ENCODE data around the gene CRY2.
A peak's percentile ranks its signal among the peaks of the same experiment; 100 is the strongest.
"Not testable (repeated sequence)": the region's sequence is repeated elsewhere in the genome, so short reads cannot be mapped to it uniquely, and the experiment has no call there.

The CRY2 gene

DNA sequence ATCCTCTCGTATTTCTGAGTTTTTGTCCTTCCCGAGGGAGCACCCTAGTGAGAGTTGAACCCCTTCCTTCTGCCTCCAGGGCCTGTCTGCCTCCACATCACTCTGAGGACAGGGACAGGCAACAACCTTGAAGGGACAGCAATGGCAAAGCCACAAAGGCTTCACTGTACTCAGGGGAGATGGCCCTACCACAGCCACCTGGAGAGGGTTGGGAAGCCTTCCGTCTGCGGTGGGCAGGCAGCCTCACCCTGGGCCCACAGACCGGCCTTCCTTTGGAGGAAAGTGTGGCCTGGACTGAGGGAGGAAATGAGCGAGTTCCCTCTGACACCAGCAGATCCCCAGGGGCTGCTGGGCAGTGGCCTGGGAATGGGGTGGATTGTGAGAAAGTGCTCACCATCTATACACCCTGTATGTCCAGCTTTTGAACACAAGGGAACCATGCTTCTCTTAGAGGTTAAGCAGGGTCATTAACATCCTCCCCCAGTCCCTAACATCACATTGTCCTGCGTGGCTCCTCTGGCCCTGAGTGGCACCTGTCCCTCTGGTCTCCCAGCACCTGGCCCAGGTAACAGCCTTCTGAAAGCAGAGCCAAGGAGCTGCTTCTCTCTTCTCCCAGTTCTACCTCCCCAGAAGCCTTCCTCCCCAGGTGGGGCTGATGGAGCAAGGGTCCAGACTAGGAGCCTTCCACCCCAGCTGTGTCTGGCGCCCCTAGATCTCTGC lies 35.5 kb upstream of the CRY2 start:
- no peak for DNase-seq

DNA sequence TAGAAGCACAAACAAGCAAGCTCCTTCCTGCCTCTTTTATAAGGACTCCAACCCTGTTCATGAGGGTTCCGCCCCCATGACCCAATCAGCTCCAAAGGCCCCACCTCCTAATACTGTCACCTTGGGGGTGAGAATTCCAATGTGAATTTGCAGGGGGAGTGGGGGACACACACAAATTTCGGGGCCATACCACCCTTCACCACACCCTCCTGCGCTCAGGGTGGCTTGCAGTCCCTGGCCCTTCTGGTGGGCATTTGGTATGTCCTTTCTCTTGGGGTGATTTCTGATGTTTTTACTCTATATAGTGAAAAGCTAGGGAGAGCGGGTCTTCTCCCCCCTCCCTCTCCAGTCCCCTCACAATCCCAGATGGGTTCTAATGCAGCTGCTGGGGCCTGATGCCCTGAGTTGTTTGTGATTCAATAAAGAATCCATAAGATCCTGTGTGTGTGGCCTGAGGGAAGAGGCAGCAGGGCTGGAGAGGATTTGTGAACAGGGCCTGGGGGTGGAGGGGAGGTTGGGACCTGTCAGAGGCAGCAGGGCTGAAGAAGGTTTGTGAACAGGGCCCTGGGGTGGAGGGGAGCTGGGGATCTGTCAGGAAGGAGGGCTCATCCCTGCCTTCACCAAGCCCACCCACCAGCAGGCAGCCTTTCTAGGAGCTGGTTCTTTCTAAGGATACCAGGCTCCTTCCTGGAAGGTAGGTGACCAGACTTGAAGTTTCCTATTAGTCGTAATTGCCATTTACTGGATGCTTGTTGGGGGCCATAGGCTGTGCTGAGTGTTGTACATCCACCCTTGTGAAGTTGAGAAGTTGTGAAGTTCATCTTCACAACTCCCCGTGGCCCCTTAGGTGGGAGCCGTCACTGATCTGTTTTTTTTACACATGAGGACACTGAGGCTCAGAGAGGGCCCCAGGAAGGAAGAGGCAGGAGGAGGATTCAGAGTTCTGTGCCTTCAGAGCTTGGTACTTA lies 34.4 kb upstream of the CRY2 start:
- no peak for DNase-seq

DNA sequence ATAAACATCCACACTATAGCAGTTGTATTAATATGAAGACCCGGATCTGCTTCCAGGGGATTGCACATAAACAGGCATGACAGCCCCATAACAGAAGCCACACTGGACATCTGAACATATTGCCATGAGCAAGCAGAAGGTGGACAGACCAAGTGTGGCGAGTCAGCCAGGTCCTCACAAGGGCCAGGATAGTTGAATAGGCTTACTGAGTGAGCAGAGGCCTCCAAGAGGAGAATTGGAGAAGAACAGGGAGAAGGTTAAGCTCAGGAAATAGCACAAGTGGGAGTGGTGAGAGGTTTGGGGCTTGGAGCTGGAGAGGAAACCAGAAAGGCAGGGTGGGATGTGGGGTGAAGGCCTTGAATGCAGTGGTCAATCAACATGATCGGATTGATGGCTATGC lies 31.5 kb upstream of the CRY2 start:
- DNase-seq, result no peak

DNA sequence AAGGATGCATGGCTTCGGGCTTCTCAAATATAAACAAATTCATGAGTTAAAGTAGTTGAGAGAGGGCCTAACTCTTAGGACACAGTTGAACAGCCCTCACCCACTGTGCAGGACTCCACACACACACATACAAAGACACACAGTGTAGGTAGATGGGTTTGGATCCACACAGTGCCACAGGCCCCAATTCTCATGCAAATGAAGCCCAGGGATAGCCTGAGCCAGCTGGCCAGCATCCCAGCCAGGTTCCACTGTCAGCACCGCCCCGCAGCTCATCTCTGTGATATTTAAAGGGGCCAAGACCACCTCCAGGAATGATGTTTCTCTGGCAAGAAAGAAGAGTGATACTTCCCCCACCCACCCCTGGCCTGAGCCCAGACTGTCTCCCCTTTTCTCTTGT lies 30.7 kb upstream of the CRY2 start:
- DNase-seq, result no peak

DNA sequence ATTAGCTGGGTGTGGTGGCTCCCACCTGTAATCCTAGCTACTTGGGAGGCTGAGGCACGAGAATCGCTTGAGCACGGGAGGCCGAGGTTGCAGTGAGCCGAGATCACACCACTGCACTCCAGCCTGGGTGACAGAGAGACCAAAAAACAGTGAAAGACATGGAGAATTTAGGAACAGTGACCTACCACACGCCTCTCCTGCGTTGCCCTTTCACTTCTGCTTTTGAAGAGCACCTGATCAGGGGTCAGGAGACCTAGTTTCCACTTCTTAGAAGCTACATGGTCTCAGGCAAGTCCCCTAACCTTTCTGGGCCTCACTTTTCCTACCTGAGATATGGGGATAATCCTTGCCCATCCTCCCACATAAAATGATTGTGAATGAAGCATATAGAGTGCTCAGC lies 30.1 kb upstream of the CRY2 start:
- no peak for DNase-seq

DNA sequence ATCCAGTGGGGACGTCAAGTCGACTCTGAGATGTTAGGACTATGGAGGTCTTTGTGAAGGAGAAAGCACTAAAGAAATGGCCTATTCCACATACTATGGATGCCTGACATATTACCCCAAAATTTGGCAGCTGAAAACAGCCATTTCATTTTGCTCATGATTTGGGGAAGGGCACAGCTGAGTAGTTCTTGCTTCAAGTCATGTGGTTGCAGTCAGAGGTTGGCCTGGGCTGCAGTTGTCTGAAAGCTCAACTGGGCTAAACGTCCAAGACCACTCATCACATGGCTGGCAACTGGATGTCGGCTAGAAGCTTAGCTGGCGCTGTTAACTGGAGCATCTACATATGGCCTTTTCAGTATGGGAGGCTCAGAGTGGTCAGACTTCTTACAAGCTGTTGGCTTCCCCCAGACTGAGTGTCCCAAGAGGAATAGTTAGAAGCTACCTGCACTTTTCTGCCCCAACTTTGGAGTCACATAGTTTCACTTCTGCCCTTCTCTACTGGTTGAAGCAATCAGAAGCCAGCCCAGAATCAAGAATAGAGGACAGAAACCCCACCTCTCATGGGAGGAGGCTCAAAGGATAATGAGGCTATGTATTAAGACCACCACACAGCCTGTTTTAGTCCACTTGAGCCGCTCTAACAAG lies 28.2 kb upstream of the CRY2 start:
- no peak for DNase-seq

DNA sequence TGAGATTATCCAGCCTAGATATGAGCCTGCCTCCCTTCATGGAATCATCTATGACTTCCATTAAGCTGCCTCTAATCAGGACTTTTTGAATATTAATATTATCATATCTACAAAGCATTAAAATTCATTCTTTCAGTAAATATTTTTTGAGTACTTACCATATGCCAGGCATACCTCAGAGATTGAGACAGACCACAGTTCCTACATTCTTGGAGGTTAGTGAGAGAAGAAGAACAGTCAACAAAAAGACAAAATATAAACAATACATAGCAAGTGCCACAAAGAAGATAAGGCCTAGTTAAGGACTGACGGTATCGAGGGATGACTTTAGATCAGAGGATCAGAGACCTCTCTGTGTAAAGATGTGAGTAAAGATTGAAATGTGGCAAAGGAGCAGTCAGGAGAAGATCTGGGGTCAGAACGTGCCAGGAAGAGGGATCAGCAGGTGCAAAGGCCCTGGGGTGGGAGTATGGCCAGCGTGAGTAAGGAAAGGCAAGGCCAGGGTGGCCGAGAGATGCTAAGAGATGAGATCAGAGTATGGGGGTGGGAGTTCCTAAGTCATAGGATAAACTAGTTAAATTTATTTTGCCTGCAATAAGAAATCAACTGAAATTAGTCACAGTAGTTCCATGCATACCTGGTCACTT lies 26.9 kb upstream of the CRY2 start:
- DNase-seq, result no peak

DNA sequence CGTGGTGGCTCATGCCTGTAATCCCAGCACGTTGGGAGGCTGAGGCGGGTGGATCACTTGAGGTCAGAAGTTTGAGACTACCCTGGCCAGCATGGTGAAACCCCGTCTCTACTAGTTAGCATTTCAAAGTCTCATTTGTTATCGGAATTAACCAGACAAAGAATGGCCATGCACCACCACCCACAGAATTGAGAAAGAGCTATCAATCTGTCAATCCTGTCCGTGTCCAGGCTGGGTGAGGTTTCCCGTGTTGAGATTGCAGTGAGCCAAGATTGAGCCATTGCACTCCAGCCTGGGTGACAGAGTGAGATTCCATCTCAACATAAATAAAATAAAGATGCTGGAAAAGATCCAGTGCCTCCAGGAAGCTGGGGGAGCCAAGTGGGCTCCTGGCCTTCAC lies 20.8 kb upstream of the CRY2 start:
- DNase-seq, result not testable (repeated sequence)

DNA sequence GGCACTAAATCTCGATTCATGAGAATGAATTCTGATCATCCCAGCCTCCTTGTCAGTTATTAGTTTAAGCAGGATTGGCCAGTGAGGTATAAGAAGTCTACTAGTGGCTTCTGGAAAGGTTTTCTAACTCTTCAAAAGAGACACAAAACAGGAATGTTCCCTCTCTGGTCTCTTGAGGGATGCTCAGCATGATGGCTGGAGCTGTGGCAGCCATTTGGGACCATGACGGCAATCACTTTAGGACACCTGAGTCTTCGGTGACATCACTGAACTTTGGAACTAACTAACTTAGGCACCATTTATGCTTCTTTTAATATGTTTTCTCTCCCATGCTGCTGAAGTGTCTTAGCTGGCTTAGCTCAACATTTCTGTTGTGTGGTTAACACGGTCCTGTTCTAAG lies 20.2 kb upstream of the CRY2 start:
- no peak for DNase-seq

DNA sequence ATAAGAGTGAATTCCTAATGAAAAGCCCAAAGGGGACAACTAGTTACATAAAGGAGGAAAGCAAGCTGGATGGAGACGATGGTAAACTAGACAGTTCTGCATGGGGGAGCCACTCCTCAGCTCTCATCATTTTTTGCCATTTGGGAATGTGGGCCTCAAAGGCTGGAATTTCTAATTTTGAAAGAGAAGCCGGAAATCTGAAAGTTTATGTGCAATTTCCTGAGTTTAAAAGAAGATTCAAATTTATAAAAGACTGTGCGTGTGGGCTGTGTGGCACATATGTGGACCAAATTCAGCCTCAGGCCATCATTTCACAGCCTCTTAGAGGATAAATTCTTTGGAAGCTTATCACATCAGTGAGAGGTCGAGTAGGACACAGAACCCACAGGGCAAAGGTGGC lies 18.3 kb upstream of the CRY2 start:
- no peak for DNase-seq

DNA sequence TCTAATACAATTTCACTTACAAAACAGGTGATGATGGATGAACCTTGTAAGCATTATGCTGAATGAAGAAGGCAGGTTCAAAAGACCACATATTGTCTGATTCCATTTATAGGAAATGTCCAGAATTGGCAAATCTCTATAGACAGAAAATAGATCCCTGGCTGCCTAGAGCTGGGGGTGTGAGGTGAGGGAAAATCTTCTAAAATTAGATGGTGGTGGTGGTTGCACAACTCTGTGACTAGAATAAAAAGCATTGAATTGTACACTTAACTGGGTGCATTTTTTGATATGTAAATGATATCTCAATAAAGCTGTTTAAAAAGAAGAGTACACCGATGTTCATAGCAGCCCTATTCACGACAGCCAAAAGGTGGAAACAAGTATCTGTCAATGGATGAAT lies 16.7 kb upstream of the CRY2 start:
- no peak for DNase-seq

DNA sequence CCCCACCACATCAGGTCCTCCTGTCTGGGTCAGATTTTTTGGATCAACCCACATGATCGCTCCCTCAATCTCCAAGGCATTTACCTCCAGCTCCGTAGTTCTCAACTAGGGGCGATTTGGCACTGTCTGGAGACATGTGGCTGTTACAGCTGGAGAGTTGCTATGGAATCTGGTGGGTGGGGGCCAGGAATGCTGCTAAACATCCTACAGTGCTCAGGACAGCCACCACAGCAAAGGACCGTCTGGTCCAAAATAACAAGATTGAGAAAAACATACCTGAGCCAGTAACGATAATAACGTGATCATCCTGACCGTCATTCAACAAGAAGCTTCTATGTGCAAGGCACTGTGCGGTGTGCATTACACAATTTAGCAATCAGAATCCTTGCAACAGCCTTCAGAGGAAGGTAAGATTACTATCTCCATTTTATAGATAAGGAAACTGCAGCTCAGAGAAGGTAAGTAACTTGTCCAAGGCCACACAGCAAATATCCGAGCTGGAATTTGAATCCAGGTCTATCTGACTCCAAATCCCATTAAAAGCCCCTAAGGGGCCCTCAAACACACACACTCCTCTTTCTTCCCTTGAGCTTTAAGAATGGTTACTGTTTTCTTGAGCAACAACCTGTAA lies 14.3 kb upstream of the CRY2 start:
- DNase-seq, result no peak

DNA sequence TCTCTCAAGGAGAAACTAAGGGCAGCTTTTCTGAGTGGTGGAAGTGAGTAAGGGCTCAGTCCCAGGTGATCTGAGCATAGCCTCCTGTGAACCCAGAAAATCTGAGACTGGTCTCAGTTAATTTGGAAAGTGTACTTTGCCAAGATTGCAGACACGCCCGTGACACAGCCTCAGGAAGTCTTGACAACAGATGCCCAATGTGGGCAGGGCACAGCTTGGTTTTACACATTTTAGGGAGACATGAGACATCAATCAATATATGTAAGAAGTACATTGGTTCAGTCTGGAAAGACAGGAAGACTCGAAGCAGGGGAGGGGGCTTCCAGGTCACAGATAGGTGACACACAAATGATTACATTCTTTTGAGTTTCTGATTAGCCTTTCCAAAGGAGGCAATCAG lies 13.5 kb upstream of the CRY2 start:
- no peak for DNase-seq

DNA sequence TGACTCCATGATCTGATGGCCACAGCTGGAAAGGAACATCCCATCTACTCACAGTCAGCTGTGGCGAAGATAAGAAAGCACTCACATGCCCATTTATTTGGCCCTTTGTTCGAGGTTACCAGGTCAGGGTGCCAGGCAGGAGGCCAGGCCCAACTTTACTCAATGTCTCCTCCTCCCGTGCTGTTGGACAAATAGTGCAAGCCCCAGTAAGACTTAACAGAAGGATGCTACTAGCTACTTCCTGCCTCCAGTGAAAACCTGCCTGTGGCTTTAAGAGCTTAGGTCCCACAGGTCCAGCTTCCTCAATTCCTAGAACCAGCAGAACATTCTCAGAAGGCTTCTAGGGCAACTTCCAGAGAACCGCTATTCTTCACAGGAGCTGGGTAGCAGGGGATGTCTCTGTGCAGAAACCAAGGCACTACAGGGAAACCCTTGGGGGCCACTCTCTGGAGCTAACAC lies 12.9 kb upstream of the CRY2 start:
- no peak for DNase-seq

DNA sequence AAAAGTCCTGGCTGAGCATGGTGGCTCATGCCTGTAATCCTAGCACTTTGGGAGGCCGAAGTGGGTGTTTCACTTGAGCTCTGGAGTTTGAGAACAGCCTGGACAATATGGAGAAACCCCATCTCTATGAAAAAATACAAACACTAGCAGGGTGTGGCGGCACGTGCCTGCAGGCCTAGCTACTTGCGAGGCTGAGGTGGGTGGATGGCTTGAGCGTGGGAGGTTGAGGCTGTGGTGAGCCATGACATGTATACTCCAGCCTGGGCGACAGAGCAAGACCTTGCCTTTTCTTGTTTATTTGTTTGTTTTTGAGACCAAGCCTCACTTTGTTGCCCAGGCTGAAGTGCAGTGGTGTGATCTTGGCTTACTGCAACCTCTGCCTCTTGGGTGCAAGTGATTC lies 8.1 kb upstream of the CRY2 start:
- DNase-seq, result no peak

DNA sequence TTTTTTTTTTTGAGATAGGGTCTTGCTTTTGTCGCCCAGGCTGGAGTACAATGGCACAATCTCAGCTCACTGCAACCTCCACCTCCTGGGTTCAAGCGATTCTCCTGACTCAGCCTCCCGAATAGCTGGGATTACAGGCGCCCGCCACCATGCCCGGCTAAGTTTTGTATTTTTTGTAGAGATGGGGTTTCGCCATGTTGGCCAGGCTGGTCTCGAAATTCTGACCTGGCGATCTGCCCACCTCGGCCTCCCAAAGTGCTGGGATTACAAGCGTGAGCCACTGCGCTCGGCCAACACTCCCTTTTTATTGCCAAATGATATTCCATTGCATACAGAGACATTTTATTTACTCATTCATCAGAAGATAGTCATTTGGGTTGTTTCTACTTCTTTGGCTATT lies 7.0 kb upstream of the CRY2 start:
- not testable (repeated sequence) for DNase-seq

DNA sequence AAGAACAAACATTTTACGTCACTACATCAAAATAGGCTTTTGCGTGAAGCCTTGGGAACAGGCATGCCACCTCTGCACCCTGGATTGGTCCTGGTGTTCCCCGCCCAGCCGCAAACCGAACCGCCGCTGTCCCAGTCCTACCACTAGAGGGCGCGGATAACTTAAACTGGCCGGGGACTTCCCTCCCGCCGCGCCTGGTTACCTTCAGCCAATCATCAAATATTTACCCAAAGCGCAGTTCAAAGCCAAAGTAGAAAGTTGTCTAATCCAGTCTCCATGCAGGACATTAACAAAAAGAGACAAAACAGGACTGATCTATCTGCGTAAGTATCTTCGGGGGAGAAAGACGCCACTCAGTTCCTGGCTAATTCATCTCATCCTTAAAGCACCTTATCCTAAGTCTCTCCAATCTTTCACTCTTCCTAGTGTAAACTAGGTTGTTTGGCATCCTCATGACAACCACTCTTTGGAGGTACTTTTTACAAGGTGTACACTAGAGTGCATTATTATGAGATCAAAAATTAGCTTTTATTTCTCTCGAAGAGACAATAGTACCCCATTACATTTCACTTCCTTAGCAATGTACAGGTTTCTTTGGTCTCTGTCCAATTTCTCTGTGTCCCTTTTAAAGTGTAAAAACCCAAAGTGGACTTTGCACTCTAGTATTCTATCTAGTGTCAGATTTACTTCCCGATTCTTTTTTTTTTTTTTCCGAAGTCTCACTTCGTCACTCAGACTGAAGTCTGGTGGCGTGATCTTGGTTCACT lies 3.9 kb upstream of the CRY2 start:
- DNase-seq, result peak; percentile 82

DNA sequence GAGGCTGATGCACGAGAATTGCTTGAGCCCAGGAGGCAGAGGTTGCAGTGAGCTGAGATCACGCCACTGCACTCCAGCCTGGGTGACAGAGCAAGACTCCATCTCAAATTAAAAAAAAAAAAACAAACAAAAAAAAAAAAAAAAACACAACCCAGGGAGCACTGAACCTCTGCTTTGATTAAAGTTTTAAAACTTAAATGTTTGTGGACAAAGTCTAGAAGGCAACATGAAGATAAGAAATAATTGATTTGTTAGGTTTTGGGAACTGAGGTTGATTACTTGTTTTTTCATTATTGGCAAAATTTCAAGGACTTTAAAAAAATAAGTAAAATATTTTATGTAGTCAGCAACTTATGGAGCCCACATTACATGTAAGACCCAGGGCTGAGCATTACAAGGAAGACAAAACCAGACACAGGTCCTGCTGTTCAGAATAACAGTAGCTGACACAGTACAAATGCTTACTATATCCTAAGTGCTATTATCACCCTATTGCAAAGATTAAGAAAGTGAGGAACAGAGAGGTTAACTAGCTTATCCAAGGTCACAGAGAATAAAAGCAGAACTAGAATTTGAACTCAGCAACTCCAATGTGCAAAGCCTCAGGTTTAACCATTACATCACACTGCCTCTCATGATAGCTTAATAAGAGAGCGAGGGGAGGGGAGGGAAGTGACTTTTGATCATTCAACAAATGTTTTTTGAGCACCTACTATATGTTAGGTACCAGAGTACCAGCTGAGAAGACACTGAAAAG lies 2.3 kb upstream of the CRY2 start:
- DNase-seq, result no peak

DNA sequence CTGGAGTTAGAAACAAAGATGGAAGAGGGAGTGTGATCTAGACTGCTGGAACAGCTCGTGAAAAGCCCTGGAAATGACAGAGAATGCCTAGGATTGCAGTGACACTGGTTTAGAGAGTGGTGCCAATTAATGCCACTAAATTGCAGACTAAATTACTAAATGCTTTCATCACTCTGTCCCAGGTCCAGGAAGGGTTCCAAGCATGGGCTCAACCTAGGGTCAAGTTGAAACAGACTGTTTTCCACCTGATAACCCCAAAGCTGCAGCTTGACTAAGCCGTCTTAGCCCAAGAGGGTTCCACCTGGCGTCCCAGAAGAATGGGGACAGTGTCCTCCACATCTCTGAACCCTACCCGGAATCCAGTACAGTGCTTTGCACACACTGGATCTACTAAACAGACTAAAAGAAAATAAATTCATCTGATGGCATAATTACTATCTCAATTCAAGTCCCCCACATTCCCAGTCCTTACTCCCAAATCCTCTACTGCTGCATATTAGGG lies 1.1 kb upstream of the CRY2 start:
- no peak for DNase-seq

DNA sequence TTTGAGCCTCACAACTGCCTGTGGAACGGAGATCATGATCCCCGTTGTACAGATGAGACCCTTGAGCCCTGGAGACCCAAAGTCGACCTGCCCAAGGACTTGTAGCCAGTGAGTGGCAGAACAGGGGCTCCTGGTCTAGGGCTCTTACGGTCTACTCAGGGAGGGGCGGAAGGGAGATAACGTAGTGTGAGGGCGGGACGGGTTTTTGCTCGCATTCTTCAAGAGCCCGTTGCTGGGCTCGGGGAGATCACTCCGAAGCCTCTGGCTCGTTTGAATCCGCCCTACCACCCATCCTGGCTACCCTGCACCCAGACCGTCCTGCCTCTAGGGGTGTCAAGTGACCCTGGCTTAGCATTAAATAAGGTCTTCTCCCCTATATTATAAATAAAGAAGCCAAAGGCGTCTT lies 639 bp downstream of the CRY2 start:
- no peak for DNase-seq

DNA sequence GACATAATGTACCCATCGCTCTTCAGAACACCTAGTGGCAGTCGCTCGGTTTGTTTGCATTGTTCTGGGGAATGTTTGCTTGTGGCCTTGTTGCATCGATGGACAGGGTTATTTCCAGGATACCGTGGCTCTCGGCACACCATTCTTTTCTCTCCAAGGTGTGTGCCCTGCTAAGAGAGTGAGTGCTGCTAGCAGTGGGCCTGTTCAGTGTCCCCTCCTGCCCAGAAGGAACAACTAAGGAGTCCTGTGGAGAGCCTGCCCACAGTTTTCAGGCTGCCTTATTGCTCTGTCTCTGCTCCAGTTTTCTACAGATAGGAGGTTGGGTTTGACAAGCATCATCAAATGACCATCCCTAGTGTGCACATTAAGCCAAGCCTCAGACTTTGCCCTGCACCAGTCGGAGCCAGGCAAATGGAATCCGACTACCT lies 1.4 kb downstream of the CRY2 start:
- no peak for DNase-seq

All from NCI-H2107 (cell line).